ENCODE measurements around the gene TMEM184B. TPM values are rescaled to one million over a fixed set of nuclear protein-coding genes. Genes with fewer than 3 reads are reported as not detected.

TMEM184B gene
- total and polyA plus RNA-seq, 2 donors (not counting 1 experiment from before 2014, with no cell fraction given): 9.9 to 24.7 TPM

DNA sequence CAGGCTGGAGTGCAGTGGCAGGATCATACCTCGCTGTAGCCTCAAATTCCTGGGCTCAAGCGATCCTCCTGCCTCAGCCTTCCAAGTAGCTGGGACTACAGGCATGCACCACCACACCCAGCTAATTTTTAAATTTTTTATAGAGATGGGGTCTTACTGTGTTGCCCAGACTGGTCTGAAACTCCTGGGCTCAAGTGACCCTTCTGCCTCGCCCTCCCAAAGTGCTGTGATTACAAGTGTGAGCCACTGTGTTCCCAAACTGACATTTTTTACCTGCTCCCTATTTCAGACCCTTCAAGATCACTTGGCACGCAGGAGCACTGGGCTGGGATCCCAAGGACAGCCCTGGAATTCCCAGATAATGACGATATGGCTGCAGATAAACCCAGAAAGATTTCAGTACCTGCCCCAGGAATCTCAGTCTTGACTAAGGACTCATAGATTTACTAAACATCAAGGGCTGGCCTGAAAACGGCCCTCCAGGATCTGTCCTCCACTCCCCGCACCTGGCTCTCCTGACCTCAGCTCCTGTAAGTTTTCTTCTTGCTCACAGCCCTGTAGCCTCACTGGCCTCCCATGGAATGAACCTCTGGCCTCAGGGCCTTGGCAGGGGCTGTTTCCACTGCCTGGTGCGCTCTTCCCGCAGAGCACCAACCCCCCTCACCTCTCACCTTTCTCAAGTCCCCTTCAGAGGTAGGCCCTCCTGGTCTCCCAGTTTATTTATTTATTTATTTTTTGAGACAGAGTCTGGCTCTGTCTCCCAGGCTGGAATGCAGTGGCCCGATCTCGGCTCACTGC is 48.0 kb upstream of the TMEM184B start:
- no peaks in the 10 kb centered on the region for H3K36me3 ChIP-seq (replicated peaks in 1 of 2; ENCODE audit: control extremely low read depth in 1 of 2, control insufficient read depth in 1 of 2, extremely low read depth in 1 of 2, insufficient read depth in 2 of 2, low read length in 1 of 2)
- CTCF ChIA-PET: no interaction called here
- H3K4me2 ChIP-seq (replicated peaks; ENCODE audit: low read depth, low read length, poor library complexity, severe bottlenecking): no peak overlapping the region
- peaks cover 2% of the 10 kb centered on the region for H4K20me1 ChIP-seq (ENCODE audit: control insufficient read depth, insufficient read depth, low read length, poor library complexity, severe bottlenecking)
- no peak overlapping the region for H3K27ac ChIP-seq (ENCODE audit: low read length in 2 of 2)
- H2AFZ ChIP-seq (ENCODE audit: insufficient read depth, low read depth, low read length, poor library complexity, severe bottlenecking): no peak overlapping the region
- Mint-ChIP-seq H3K9me3 (ENCODE audit: insufficient read depth) (no peaks in the 10 kb centered on the region), H3K4me1 (peaks cover 16% of the 10 kb centered on the region), H3K4me3 (no peak overlapping the region), H3K27me3 (no peaks in the 10 kb centered on the region), H3K27ac (no peak overlapping the region)
- H3K4me3 ChIP-seq (ENCODE audit: control extremely low read depth in 1 of 5, extremely low read depth in 1 of 5, insufficient read depth in 1 of 5, low read depth in 2 of 5, low read length in 4 of 5): no peak overlapping the region
- H3K9ac ChIP-seq (ENCODE audit: low read length): no peak overlapping the region
- TF ChIP-seq, protein P1, sequence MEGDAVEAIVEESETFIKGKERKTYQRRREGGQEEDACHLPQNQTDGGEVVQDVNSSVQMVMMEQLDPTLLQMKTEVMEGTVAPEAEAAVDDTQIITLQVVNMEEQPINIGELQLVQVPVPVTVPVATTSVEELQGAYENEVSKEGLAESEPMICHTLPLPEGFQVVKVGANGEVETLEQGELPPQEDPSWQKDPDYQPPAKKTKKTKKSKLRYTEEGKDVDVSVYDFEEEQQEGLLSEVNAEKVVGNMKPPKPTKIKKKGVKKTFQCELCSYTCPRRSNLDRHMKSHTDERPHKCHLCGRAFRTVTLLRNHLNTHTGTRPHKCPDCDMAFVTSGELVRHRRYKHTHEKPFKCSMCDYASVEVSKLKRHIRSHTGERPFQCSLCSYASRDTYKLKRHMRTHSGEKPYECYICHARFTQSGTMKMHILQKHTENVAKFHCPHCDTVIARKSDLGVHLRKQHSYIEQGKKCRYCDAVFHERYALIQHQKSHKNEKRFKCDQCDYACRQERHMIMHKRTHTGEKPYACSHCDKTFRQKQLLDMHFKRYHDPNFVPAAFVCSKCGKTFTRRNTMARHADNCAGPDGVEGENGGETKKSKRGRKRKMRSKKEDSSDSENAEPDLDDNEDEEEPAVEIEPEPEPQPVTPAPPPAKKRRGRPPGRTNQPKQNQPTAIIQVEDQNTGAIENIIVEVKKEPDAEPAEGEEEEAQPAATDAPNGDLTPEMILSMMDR (IDR thresholded peaks at IDR 0.05): no peak
- TF ChIP-seq EZH2 (IDR thresholded peaks at IDR 0.05; ENCODE audit: borderline replicate concordance, insufficient read depth, low read depth, low read length, poor library complexity, severe bottlenecking): no peak
- H3K9me3 ChIP-seq (ENCODE audit: control extremely low read depth in 1 of 3, control insufficient read depth in 2 of 3, insufficient read depth in 1 of 3, low read length in 2 of 3): peaks cover 0 to under 1% (median 0%) of the 10 kb centered on the region in 3 donors
- WGBS (ENCODE audit: insufficient coverage): 87% methylated on average over 8 of the region's 11 CpGs
- no peak for DNase-seq
- POLR2A ChIA-PET: no interaction called here
- no peak for ATAC-seq (ENCODE audit: low read depth)
- intact Hi-C loops (cut with micrococcal nuclease): no loop called here
- no peaks in the 10 kb centered on the region for H3K27me3 ChIP-seq (replicated peaks in 1 of 4; ENCODE audit: control extremely low read depth in 1 of 4, control insufficient read depth in 3 of 4, insufficient read depth in 4 of 4, low read length in 3 of 4)
- H3K79me2 ChIP-seq (ENCODE audit: control insufficient read depth, insufficient read depth, low read length): no peaks in the 10 kb centered on the region
- H3K4me1 ChIP-seq (ENCODE audit: control insufficient read depth in 2 of 2, insufficient read depth in 2 of 2, low read length in 2 of 2): peaks cover 10 to 17% of the 10 kb centered on the region in 2 donors
